ENCODE data around the gene MATCAP1. TPM values are rescaled to one million over a fixed set of nuclear protein-coding genes. Genes with fewer than 3 reads are reported as not detected.

MATCAP1 gene
- total RNA-seq, 1 donor from 2014 or later = 2.6 TPM

GRCh38 chr16:67208154-67208896, 24.6 kb upstream of the MATCAP1 start:
- no peak for DNase-seq (ENCODE audit: low spot score)

GRCh38 chr16:67207249-67208091, 23.7 kb upstream of the MATCAP1 start:
- DNase-seq (ENCODE audit: low spot score) = no peak

GRCh38 chr16:67206838-67207248, 23.1 kb upstream of the MATCAP1 start:
- DNase-seq (ENCODE audit: low spot score) = no peak

- no peak for DNase-seq (ENCODE audit: low spot score)
Measured at GRCh38 chr16:67206129-67206837, 22.5 kb upstream of the MATCAP1 start.

GRCh38 chr16:67204076-67204475, 20.3 kb upstream of the MATCAP1 start:
- DNase-seq (ENCODE audit: low spot score) = no peak

GRCh38 chr16:67202956-67203493, 19.3 kb upstream of the MATCAP1 start:
- DNase-seq (ENCODE audit: low spot score) = no peak

GRCh38 chr16:67202426-67202825, 18.7 kb upstream of the MATCAP1 start:
- no peak for DNase-seq (ENCODE audit: low spot score)

GRCh38 chr16:67201411-67202345, 17.9 kb upstream of the MATCAP1 start:
- no peak for DNase-seq (ENCODE audit: low spot score)

GRCh38 chr16:67200491-67200890, 16.7 kb upstream of the MATCAP1 start:
- no peak for DNase-seq (ENCODE audit: low spot score)

- no peak for DNase-seq (ENCODE audit: low spot score)
Measured at GRCh38 chr16:67199808-67200198, 16.0 kb upstream of the MATCAP1 start.

GRCh38 chr16:67199011-67199807, 15.4 kb upstream of the MATCAP1 start, which contains the start of gene ELMO3:
ELMO3 (plus strand) TSS chr16:67199131; CDS start chr16:67199327, 196 bp downstream.
- no peak for DNase-seq (ENCODE audit: low spot score)

GRCh38 chr16:67198238-67198734, 14.5 kb upstream of the MATCAP1 start:
- DNase-seq (ENCODE audit: low spot score) = no peak

GRCh38 chr16:67197704-67198103, 13.9 kb upstream of the MATCAP1 start:
- no peak for DNase-seq (ENCODE audit: low spot score)

GRCh38 chr16:67196881-67197280, 13.1 kb upstream of the MATCAP1 start:
- no peak for DNase-seq (ENCODE audit: low spot score)

GRCh38 chr16:67195676-67196075, 11.9 kb upstream of the MATCAP1 start:
- no peak for DNase-seq (ENCODE audit: low spot score)

- no peak for DNase-seq (ENCODE audit: low spot score)
Measured at GRCh38 chr16:67194260-67194659, 10.5 kb upstream of the MATCAP1 start.

GRCh38 chr16:67193536-67193935, 9.8 kb upstream of the MATCAP1 start:
- DNase-seq (ENCODE audit: low spot score) = no peak

- no peak for DNase-seq (ENCODE audit: low spot score)
Measured at GRCh38 chr16:67192781-67193361, 9.1 kb upstream of the MATCAP1 start.

GRCh38 chr16:67191995-67192681, 8.4 kb upstream of the MATCAP1 start, which contains the start of gene E2F4:
E2F4 (plus strand) TSS chr16:67192155; CDS start chr16:67192228, 73 bp downstream.
- DNase-seq (ENCODE audit: low spot score) = peak; percentile 90
